Myometrial cell (primary cell): ENCODE results near the gene TMEM125. TPM values are rescaled to one million over a fixed set of nuclear protein-coding genes. Genes with fewer than 3 reads are reported as not detected.

Source experiments
- total RNA-seq: library from RNA; depleted of rRNA; stranded (reverse); fragments of >200 nt; gene quantifications from 2 replicates; pipeline ENCODE4 v1.2.3, GENCODE V29; 2015

Gene TMEM125
- not detected in 2 replicates for total RNA-seq

DNA sequence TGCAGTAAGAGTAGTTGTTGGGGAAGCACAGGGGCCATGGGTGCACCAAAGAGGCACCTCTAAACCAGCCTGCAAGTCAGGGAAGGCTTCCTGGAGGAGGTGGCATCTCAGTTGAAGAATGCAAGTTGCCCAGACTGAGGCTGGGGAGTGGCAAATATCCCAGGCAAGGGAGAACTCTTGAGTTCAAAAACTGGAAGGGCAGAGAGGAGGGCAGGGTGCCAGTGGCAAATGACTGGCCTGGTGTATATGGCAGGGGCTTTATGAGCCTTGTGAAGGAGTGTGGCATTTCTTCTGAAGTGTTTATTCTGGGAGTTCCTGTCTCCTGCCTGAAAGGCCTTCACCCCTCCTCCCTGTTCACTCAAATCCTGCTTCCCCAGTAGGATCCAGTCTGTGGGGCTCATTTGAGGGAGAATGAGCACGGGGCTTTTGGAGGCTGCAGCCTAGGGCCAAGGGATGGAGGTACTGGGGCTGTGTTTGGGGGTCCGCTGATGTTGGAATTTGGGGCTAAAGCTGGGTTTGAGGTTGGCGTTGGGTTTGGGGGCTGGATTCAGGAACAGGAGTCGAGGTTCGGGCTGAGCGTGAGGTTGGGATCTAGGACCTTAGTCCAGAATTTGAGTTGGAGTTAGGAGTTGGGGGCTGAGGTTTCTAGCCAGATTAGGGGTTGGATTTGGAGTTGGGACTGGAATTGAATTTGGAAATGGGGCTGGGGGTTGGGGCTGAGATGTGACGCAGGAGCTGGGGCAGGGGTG, at the start of gene TMEM125:
TSS of gene TMEM125 (plus strand) at position 357 of the 749 bp plus-strand sequence. CDS start 2,740 bp downstream, outside the sequence.

DNA sequence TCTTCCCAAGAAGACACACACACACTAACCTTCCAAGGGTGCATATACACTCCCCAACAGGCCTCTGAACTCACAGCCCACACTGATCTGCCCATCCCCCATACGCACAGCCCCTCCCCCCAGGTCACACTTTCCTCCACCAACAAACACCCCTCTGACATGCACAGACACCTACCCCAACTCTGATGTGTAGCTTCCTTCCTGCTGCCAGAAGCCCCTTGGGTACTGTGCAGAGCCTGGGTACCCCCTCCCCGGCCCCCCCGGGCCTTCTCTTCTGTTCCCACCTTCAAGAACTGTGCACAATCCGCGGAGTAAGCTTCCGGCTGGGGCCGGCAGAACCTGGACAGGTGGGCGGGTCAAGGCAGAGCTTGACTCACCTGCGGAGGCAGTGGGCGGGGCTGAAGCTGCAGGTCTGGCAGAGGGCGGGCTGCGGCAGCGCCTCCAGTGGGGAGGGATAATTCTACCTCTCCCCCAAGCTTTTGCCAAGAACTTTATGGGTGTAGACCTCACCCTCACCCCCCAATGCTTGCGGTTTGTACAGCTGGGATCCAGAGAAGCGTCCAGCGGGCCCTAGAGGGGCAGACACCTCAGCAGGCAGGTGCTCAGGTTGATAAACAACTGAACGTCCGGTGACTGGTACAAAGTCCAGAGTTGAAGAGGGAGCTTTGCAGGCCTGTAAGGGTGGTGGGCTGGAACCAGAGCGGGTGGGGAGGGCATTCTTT, 15.6 kb downstream of the TMEM125 start, which contains the start of gene C1orf210:
TSS of gene C1orf210 (minus strand) at position 313 of the 722 bp plus-strand sequence. CDS start 2,311 bp downstream, outside the sequence.

GRCh38 chr1:43300378-43301094, 30.8 kb downstream of the TMEM125 start, which contains the start of gene TIE1:
Gene TIE1, plus strand, starts transcription at chr1:43300982. Its CDS starts 90 bp downstream, at chr1:43301072.

Other genes with a start within 250 kb of the TMEM125 start
- gene EBNA1BP2, start 97.7 kb upstream of the TMEM125 start, total RNA-seq: 143 and 155 TPM in 2 replicates
- gene CFAP57, start 97.7 kb upstream of the TMEM125 start, total RNA-seq: under 0.01 and 0.35 TPM in 2 replicates
- 0.35 TPM in 1 of 2 replicates, not detected in the other for gene C1orf210, start 15.6 kb downstream of the TMEM125 start, total RNA-seq
- gene TIE1, start 31.0 kb downstream of the TMEM125 start, total RNA-seq: 4.6 and 9.9 TPM in 2 replicates
- gene MPL, start 67.8 kb downstream of the TMEM125 start, total RNA-seq: 0.53 TPM in 1 of 2 replicates, not detected in the other
- gene CDC20, start 89.0 kb downstream of the TMEM125 start, total RNA-seq: 157 TPM in 2 replicates
- gene ELOVL1, start 98.0 kb downstream of the TMEM125 start, total RNA-seq: 86.8 and 121 TPM in 2 replicates
- gene MED8, start 119.8 kb downstream of the TMEM125 start, total RNA-seq: 95.5 and 95.7 TPM in 2 replicates
- gene SZT2, start 119.9 kb downstream of the TMEM125 start, total RNA-seq: 10.8 and 17.9 TPM in 2 replicates
- 40.4 and 64.3 TPM in 2 replicates for gene HYI, start 183.9 kb downstream of the TMEM125 start, total RNA-seq